OCI-LY3 (cell line): Measurements from ENCODE around the gene IRAK3.

Experiments
- H2AFZ ChIP-seq: fragments of 200-600, 300-600 bp; shearing (Covaris generic); 2 replicates; pipeline ENCODE4 v1.6.0; 2014; ENCODE audit warnings: antibody characterized with exemption, low read depth, low read length
- H3K27ac ChIP-seq: fragments of 200-600, 300-600 bp; sonication (generic); 2 replicates; pipeline ENCODE4 v1.5.1; 2014; ENCODE audit warnings: mild to moderate bottlenecking, low read length, moderate library complexity, mixed read lengths
- H3K27me3 ChIP-seq: fragments of 200-600, 300-600 bp; sonication (generic); 2 replicates; pipeline ENCODE4 v1.6.1; 2014; ENCODE audit warnings: low read depth, low read length, mixed read lengths
- H3K36me3 ChIP-seq: fragments of 200-600, 300-600 bp; sonication (generic); replicated peaks from 2 replicates; pipeline ENCODE3; 2014; ENCODE audit warnings: low read depth, low read length, mixed read lengths
- H3K4me1 ChIP-seq: fragments of 300-600, 200-600 bp; sonication (generic); 2 replicates; pipeline ENCODE4 v1.6.1; 2014; ENCODE audit warnings: low read length, mixed read lengths
- H3K4me2 ChIP-seq: fragments of 200-600, 300-600 bp; sonication (generic); 2 replicates; pipeline ENCODE4 v1.6.1; 2014; ENCODE audit warnings: low read length, mixed read lengths
- H3K4me3 ChIP-seq: fragments of 300-600, 200-600 bp; sonication (generic); 2 replicates; pipeline ENCODE4 v1.5.1; 2014; ENCODE audit warnings: antibody characterized with exemption, mild to moderate bottlenecking, low read length, moderate library complexity
- H3K79me2 ChIP-seq: fragments of 300-600, 200-600 bp; shearing (Covaris generic); 2 replicates; pipeline ENCODE4 v1.6.1; 2014; ENCODE audit warnings: mild to moderate bottlenecking, low read length, mixed read lengths
- H3K9ac ChIP-seq: fragments of 300-600, 200-600 bp; shearing (Covaris generic); 2 replicates; pipeline ENCODE4 v1.6.0; 2014; ENCODE audit warnings: mild to moderate bottlenecking, low read length, moderate library complexity
- H3K9me3 ChIP-seq: fragments of 200-600, 300-600 bp; shearing (Covaris generic); 2 replicates; pipeline ENCODE4 v1.6.1; 2014; ENCODE audit warnings: low read length, mixed read lengths; ENCODE audit not compliant: insufficient read depth
- H4K20me1 ChIP-seq: fragments of 200-600, 300-600 bp; sonication (generic); 2 replicates; pipeline ENCODE4 v1.6.1; 2016; ENCODE audit warnings: low read length, mixed read lengths; ENCODE audit not compliant: insufficient read depth
- CTCF ChIP-seq: fragments of 200-600, 300-600 bp; sonication (generic); IDR thresholded peaks from 2 replicates; pipeline ENCODE4 v1.5.1; 2014; ENCODE audit warnings: antibody characterized with exemption, low read length, low read depth
- EZH2phosphoT487 ChIP-seq: fragments of 200-600 bp; shearing (Covaris generic); IDR thresholded peaks from 2 replicates; pipeline ENCODE4 v1.6.1; 2018; ENCODE audit warnings: antibody characterized with exemption, mixed run types, low read depth

The IRAK3 gene

GRCh38 chr12:66152732-66153131 lies 36.3 kb upstream of the IRAK3 start:
- no peak overlapping the region for H3K4me2 ChIP-seq
- no peak overlapping the region for H3K4me3 ChIP-seq
- no peaks in the 10 kb centered on the region for H3K9me3 ChIP-seq
- TF ChIP-seq CTCF (no peak), EZH2phosphoT487 (no peak)
- peaks cover 3% of the 10 kb centered on the region for H3K36me3 ChIP-seq
- H3K9ac ChIP-seq = no peak overlapping the region
- peaks cover 4% of the 10 kb centered on the region; the same call in 1 of the 2 replicates for H3K4me1 ChIP-seq
- peaks cover 4% of the 10 kb centered on the region; the same call in 1 of the 2 replicates for H3K79me2 ChIP-seq
- H2AFZ ChIP-seq = no peak overlapping the region
- peaks cover 6% of the 10 kb centered on the region for H4K20me1 ChIP-seq
- no peak overlapping the region for H3K27ac ChIP-seq
- no peaks in the 10 kb centered on the region for H3K27me3 ChIP-seq

GRCh38 chr12:66154776-66155175 lies 34.2 kb upstream of the IRAK3 start:
- H3K36me3 ChIP-seq = peaks cover 14% of the 10 kb centered on the region
- H3K79me2 ChIP-seq = peaks cover 7% of the 10 kb centered on the region; the same call in 1 of the 2 replicates
- H3K4me2 ChIP-seq = no peak overlapping the region
- peaks cover 4% of the 10 kb centered on the region; the same call in 1 of the 2 replicates for H3K4me1 ChIP-seq
- peaks cover 6% of the 10 kb centered on the region for H4K20me1 ChIP-seq
- H3K27ac ChIP-seq = no peak overlapping the region
- no peak overlapping the region for H3K4me3 ChIP-seq
- no peaks in the 10 kb centered on the region for H3K27me3 ChIP-seq
- H3K9me3 ChIP-seq = no peaks in the 10 kb centered on the region
- H3K9ac ChIP-seq = no peak overlapping the region
- TF ChIP-seq CTCF (no peak), EZH2phosphoT487 (no peak)
- no peak overlapping the region for H2AFZ ChIP-seq

DNA sequence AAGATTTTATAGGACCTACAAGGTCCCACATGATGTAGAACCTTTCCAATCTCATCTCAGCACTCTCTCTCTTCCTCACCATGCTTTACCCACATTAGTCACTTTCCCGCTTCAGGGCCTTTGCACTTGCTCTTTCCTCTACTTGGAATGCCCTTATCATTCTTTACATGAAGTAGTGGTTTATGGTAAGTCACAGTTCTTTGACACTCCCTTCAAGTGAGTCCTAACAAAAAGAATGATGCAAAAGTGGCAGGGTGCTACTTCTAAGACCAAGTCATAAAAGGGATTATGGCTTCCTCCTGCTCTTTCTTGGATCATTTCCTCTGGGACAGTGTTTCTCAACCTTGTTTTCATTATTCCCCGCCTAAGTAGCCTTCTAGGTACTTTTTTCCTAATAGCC lies 32.4 kb upstream of the IRAK3 start:
- H3K9me3 ChIP-seq = no peaks in the 10 kb centered on the region
- peaks cover 4% of the 10 kb centered on the region; the same call in 1 of the 2 replicates for H3K4me1 ChIP-seq
- no peak overlapping the region for H3K4me2 ChIP-seq
- TF ChIP-seq CTCF (no peak), EZH2phosphoT487 (no peak)
- H3K27ac ChIP-seq = no peak overlapping the region
- no peaks in the 10 kb centered on the region for H3K27me3 ChIP-seq
- H4K20me1 ChIP-seq = peaks cover 10% of the 10 kb centered on the region
- H3K79me2 ChIP-seq = peaks cover 18% of the 10 kb centered on the region
- no peak overlapping the region for H2AFZ ChIP-seq
- H3K36me3 ChIP-seq = peaks cover 15% of the 10 kb centered on the region
- no peak overlapping the region for H3K9ac ChIP-seq
- H3K4me3 ChIP-seq = no peak overlapping the region

DNA sequence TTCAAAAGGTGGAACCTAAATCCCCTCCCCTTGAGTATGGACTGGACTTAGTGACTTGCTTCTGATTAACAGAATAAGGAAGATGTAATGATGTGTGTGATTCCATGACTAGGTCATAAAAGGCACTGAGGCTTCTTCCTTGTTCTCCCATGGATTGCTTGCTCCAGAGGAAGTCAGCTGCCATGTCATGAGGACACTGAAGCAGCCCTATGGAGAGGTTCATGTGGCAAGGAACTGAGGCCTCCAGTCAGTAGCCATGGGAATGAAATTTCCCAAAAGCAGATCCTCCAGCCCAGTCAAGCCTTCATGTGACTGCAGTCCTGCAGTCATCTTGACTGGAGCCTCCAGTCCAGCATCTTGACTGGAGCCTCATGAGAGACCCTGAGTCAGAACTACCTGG lies 29.9 kb upstream of the IRAK3 start:
- no peak for TF ChIP-seq EZH2phosphoT487
- TF ChIP-seq CTCF = no peak
- Histone ChIP-seq H3K9me3 (no peaks in the 10 kb centered on the region), H3K4me2 (no peak overlapping the region), H3K4me1 (peaks cover 8% of the 10 kb centered on the region), H3K9ac (no peak overlapping the region), H3K4me3 (no peak overlapping the region), H2AFZ (no peak overlapping the region), H3K27me3 (no peaks in the 10 kb centered on the region), H4K20me1 (peaks cover 14% of the 10 kb centered on the region), H3K27ac (no peak overlapping the region), H3K36me3 (peaks cover 15% of the 10 kb centered on the region), H3K79me2 (peaks cover 42% of the 10 kb centered on the region)
